GM19238 (cell line): ENCODE measurements around the gene YBX1.

Experiments
- DNase-seq: peaks from one replicate; pipeline ENCODE4 v3.0.0; 2011; ENCODE audit warnings: low spot score; ENCODE audit not compliant: insufficient read length

The YBX1 gene

DNA sequence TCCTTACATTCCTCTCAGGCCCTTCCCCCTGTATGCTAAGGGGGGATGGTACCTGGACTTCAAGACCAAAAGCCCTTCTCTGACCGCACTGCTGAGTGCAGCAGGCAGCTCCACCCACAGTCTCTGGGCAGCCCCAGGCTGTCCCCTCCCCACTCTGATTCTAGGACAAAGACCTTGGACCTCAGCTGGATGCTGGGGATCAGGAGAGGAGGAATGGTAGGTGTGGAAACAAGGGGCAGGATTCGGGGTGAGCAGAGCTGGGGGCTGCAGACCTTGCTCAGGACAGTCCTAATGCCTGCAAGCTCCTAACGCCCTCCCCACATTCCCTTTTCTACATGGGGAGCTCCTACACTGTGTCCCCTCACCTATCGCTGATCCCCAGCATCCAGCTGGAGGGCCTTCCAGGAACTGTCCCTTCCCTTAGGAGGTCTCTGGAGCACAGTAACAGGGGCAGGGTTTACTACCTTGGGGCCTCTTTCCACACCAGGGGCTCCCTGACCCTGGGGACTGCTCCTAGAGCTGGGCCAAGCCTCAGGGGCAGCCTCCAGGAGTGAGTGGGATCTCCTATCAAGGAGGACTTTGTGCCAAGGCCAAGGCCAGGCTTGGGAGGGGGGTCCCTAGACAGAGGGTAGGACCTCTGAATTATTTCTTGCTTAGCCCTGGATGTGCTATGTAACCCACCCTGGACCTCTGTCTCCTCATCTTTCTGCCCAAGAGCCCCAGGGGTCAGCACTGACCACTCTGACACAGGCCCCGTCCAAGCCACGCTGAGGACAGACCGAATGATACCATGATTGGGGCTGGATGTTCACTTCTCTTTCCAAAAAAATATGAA, 52.2 kb downstream of the YBX1 start:
- DNase-seq, result no peak

GRCh38 chr1:42735056-42735455, 52.8 kb downstream of the YBX1 start:
- DNase-seq, result no peak

GRCh38 chr1:42735477-42736105, 53.4 kb downstream of the YBX1 start:
- no peak for DNase-seq

DNA sequence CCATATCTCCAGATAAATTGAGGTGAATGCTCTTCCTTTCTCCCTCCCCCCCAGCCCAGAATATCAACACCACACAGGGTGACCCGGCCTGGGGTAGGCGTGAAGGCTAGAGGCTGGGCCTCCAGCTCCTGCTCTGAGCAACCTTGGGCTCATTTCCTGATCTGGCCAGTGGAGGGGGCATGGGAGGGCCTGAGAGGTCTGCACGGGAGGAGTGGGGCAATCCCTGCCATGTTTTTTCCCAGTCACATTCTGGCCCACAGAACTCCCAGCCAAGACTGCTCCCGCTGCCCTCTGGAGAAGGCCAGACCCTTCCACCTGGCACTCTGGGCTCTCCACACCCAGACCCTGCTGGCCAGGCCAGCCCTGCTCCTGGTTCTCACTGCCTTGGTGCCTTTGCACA, 53.9 kb downstream of the YBX1 start:
- DNase-seq, result no peak

DNA sequence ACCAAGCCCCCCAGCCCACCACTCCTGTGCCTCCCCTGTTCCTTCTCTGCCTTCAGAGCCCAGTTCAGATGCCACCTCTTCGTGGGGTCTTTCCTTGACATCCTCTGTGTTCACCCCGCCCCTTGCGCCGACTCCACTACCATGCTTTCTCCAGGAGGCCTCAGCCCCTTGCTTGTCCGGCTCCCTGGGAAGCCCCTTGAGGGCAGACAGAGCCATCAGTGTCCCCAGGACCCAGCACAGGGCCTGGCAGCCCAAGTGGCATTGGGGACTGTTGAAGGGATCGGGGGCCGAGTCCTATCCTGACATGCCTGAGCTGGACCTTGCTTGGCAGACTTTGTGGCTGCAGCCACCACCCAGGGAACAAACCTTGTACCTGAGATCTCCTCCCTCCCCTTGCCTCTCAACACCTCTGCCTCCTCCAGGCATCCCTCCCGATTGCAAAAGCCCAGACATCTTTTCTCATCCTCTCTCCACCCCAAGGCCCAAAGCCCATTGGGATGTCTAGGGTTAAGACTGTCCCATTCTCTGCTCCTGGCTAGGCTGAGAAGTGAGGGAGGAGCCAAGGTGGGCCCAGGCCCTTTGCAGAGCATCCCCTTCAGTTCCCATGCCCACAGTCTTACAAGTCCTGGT, 54.5 kb downstream of the YBX1 start:
- no peak for DNase-seq

DNA sequence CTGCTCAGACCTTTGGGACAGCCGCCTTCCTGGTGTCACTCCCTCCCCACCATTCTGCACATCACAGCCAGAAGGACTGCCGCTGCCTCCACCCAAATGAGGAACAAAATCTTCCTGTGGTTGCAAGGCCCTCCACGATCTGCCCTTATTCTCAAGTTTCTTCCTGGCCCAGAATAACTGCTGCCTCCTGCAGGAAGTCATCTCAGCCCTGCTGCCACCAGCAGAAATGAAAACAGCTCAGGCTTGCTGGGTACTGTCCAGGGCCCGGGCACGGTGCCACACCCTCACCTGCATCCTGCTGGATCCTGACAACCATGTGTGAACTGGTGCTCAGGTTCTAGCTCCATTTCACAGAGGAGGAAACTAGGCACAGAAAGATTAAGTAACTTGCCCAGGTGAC, 55.0 kb downstream of the YBX1 start:
- peak; percentile 33 for DNase-seq

DNA sequence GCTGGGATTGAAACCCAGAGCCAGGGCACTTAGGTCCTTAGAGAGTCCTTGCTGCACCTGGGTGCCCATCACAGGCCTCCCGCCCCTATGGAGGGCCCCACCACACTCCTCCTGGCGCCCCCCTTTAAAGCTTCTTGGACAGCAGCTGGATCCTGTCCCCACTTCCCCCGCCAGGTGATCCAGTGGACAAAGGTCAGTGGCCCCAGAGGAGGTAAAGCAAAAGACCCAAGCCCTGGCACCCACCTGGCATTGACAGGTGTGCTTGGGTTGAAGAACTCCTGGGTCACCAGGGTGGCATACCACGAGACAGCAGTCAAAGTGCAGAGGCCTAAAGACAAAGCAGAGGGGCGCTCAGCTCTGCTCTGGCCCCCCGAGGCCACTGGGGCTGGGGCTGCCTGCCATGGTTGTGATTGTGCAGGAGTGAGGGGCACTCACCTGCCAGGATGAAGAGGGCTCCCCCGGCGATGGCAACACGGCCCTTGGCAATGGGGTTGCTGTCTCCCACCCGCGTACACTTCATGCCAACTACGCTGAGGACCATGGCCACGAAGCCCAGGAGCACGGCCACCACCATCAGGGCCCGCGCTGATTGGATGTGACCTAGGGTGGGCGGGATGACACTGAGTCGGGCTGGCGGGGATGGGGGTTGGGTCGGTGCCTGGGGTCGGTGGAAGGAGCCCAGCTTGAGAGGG, 55.9 kb downstream of the YBX1 start:
- no peak for DNase-seq

DNA sequence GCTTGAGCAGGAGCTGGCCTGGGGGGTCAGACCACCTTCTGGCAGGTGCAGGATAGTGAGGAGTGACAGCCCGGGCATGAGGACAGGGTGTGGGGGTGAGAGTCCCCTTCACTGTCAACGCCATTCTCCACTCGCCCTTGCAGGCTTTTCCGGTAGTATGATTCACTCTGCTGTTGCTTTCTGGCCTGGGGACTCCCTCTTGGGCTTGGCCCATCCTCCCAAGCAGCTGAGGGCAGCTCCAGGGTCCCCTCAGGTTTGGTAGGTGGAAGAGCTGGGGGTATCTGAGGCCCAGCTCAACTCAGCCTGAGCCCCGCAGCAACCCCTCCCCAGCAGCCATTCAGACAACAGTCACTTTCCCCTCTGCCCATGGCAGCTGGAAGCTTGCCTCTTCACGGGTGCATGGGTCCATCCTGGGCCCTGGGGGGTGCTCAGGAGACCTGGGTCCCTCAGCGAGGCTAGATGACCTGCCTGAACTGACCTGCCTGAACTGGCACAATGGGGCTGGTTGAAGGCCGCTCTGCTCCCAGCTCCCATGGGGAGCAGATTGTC, 56.5 kb downstream of the YBX1 start:
- DNase-seq, result no peak

- DNase-seq, result no peak
Observed at GRCh38 chr1:42739753-42740700, 57.8 kb downstream of the YBX1 start, which contains the start of gene CLDN19. Gene CLDN19, minus strand, starts transcription at chr1:42740236. Its CDS starts 173 bp downstream, at chr1:42740063.

GRCh38 chr1:42740851-42741580, 58.8 kb downstream of the YBX1 start:
- no peak for DNase-seq

GRCh38 chr1:42741706-42742105, 59.5 kb downstream of the YBX1 start:
- no peak for DNase-seq

GRCh38 chr1:42742141-42742540, 59.9 kb downstream of the YBX1 start:
- DNase-seq, result no peak

GRCh38 chr1:42742617-42743316, 60.5 kb downstream of the YBX1 start:
- no peak for DNase-seq

DNA sequence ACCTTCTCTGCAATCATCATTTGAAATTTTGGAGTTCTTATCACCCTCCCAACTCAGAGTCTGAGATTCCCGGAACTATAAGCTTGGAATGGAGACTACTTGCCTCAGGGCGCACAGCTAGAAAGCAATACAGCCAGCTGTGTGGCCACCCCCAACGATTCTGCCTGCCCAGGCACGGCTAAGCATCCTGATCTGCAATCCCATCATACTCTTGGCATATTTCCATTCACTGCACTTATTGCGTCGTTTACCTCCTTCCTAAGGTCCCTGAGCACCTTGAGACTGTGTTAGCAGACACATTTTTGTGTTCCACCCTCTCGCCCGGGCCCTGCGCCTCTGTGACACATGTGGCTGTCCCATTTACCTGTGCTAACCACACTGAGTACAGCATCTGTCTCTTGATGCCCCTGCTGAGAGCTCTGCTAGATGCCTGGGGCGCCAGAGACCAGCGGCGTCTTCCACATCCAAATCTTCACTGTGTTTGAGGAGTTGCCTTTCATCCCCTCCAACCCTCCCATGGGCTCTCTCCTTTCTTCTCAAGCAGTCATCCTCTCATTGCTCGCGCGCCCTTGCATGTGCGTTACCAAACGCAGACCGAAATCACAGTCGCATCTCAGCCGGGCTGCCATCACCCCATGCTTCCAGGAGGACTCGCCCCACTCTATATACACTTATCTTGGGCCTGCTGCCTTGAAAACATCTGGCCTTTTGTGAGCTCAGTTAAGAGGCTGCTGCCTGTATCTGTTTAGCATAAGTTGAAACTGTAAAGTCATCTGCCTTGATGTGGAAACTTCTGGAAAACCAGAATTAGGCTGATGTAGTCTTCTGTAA, 61.3 kb downstream of the YBX1 start:
- no peak for DNase-seq

DNA sequence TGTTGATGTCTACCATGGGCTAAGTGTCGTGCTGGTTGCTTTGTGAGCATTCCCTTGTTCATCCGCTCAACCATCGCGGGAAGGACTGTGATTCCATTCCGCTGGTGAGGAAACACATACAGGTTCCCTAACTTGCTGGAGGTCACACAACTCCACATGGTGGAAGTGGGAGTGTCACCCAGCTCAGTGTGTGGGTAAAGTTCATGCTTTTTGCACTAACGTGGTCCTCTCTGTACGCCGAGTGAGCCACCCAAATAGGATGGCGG, 61.9 kb downstream of the YBX1 start:
- DNase-seq, result no peak

GRCh38 chr1:42745851-42746250, 63.6 kb downstream of the YBX1 start:
- DNase-seq, result no peak

GRCh38 chr1:42746436-42747105, 64.4 kb downstream of the YBX1 start:
- DNase-seq, result no peak

DNA sequence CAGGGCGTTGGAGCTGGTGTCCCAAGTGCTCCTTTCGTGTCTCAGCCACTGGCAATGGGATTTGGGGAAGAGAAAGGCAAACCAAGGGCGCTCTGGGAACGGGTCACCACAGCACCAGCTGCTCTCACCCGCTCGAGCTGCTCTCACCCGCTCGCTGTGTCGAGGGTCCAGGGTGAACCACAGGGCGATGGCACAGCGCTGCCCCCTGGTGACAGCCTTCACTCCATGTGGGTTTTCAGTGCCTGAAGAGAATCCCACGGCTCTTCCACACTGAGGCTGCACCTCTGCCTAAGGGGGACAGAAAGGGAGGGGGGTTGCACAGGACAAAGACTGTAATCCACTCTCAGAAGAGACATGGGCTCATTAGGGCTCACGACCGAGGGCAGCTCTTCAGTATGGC, 64.9 kb downstream of the YBX1 start:
- DNase-seq, result peak; percentile 48
